HEK293 (cell line): ENCODE results near the gene RND2.

ENCODE experiments used
- CTCF ChIA-PET: fragments of 350-600 bp; formaldehyde crosslinking; extraction: SDS; loops from one replicate; lab custom pipeline; 2021; ENCODE audit warnings: antibody characterized with exemption; lab: Yijun Ruan, JAX
- POLR2A ChIA-PET: fragments of 300-600 bp; formaldehyde crosslinking; extraction: SDS; loops from one replicate; lab custom pipeline; 2020; ENCODE audit warnings: antibody characterized with exemption, inconsistent platforms; lab: Yijun Ruan, JAX
- H3K27ac ChIP-seq: fragments of 200-500 bp; sonication (Bioruptor generic); 2 replicates; pipeline ENCODE4 v1.5.1; 2014; ENCODE audit warnings: low read depth, low read length, control low read depth, inconsistent platforms; ENCODE audit errors: extremely low read depth
- H3K36me3 ChIP-seq, 2 experiments: fragments of 200-500 bp in 1 of 2; sonication (Bioruptor generic) in 1 of 2; 1 replicate in 1 of 2; 2 replicates in 1 of 2; pipeline ENCODE4 v1.5.1; 2014 to 2017; ENCODE audit warnings: inconsistent platforms in 2 of 2, low read length in 2 of 2; ENCODE audit not compliant: control insufficient read depth in 2 of 2, insufficient read depth in 1 of 2
- H3K4me1 ChIP-seq: fragments of 200-500 bp; sonication (Bioruptor generic); 2 replicates; pipeline ENCODE4 v1.5.1; 2014; ENCODE audit warnings: mild to moderate bottlenecking, low read length, inconsistent platforms; ENCODE audit not compliant: control insufficient read depth, insufficient read depth
- H3K4me3 ChIP-seq: 2 replicates; pipeline ENCODE4 v1.5.1; 2011; ENCODE audit warnings: low read depth, mild to moderate bottlenecking, control low read depth, low read length, moderate library complexity
- H3K9me3 ChIP-seq: fragments of 200-500 bp; sonication (Bioruptor generic); 2 replicates; pipeline ENCODE4 v1.5.1; 2014; ENCODE audit warnings: low read depth, low read length, inconsistent platforms; ENCODE audit not compliant: control insufficient read depth, insufficient read depth
- HIC1 ChIP-seq: fragments of 450-650 bp; formaldehyde crosslinking; IDR thresholded peaks from 2 replicates; pipeline ENCODE4 v1.5.1; 2016; ENCODE audit warnings: missing biosample characterization, missing genetic modification characterization
- KLF17 ChIP-seq: fragments of 450-650 bp; formaldehyde crosslinking; IDR thresholded peaks from 2 replicates; pipeline ENCODE4 v1.5.1; 2016; ENCODE audit warnings: missing biosample characterization, missing genetic modification characterization
- PRDM2 ChIP-seq: fragments of 450-650 bp; formaldehyde crosslinking; IDR thresholded peaks from 2 replicates; pipeline ENCODE4 v1.5.1; 2016; ENCODE audit warnings: missing biosample characterization, missing genetic modification characterization, borderline replicate concordance
- ZBTB20 ChIP-seq: fragments of 450-650 bp; formaldehyde crosslinking; IDR thresholded peaks from 2 replicates; pipeline ENCODE4 v1.5.1; 2016; ENCODE audit warnings: missing biosample characterization, missing genetic modification characterization
- ZNF10 ChIP-seq: fragments of 450-650 bp; formaldehyde crosslinking; IDR thresholded peaks from 2 replicates; pipeline ENCODE4 v1.5.1; 2017; ENCODE audit warnings: missing biosample characterization, missing genetic modification characterization
- ZNF16 ChIP-seq: fragments of 450-650 bp; formaldehyde crosslinking; IDR thresholded peaks from 2 replicates; pipeline ENCODE4 v1.5.1; 2016; ENCODE audit warnings: low read depth, missing biosample characterization, missing genetic modification characterization
- ZNF18 ChIP-seq: fragments of 450-650 bp; formaldehyde crosslinking; IDR thresholded peaks from 2 replicates; pipeline ENCODE4 v1.5.1; 2016; ENCODE audit warnings: missing biosample characterization, missing genetic modification characterization
- ZNF202 ChIP-seq: fragments of 450-650 bp; formaldehyde crosslinking; IDR thresholded peaks from 2 replicates; pipeline ENCODE4 v1.5.1; 2016; ENCODE audit warnings: missing biosample characterization, missing genetic modification characterization, borderline replicate concordance
- ZNF423 ChIP-seq: fragments of 450-650 bp; formaldehyde crosslinking; IDR thresholded peaks from 2 replicates; pipeline ENCODE4 v1.5.1; 2016; ENCODE audit warnings: missing biosample characterization, missing genetic modification characterization
- ZNF473 ChIP-seq: fragments of 450-650 bp; formaldehyde crosslinking; IDR thresholded peaks from 2 replicates; pipeline ENCODE4 v1.5.1; 2017; ENCODE audit warnings: missing biosample characterization, missing genetic modification characterization
- ZNF530 ChIP-seq: fragments of 450-650 bp; formaldehyde crosslinking; IDR thresholded peaks from 2 replicates; pipeline ENCODE4 v1.5.1; 2016; ENCODE audit warnings: low read depth, missing biosample characterization, missing genetic modification characterization
- ZNF585B ChIP-seq: fragments of 450-650 bp; formaldehyde crosslinking; IDR thresholded peaks from 2 replicates; pipeline ENCODE4 v1.5.1; 2016; ENCODE audit warnings: missing biosample characterization, missing genetic modification characterization
- ZNF600 ChIP-seq: fragments of 450-650 bp; formaldehyde crosslinking; IDR thresholded peaks from 2 replicates; pipeline ENCODE4 v1.5.1; 2016; ENCODE audit warnings: missing biosample characterization, missing genetic modification characterization
- ZNF645 ChIP-seq: fragments of 450-650 bp; formaldehyde crosslinking; IDR thresholded peaks from 2 replicates; pipeline ENCODE4; 2016; ENCODE audit warnings: missing biosample characterization, missing genetic modification characterization
- ZNF843 ChIP-seq: fragments of 450-650 bp; formaldehyde crosslinking; IDR thresholded peaks from 2 replicates; pipeline ENCODE4 v1.5.1; 2016; ENCODE audit warnings: missing biosample characterization, missing genetic modification characterization
- ZSCAN16 ChIP-seq: fragments of 450-650 bp; formaldehyde crosslinking; IDR thresholded peaks from 2 replicates; pipeline ENCODE4 v1.5.1; 2016; ENCODE audit warnings: missing biosample characterization, missing genetic modification characterization

The RND2 gene

GRCh38 chr17:43042025-43042628, 17.1 kb downstream of the RND2 start:
- TF ChIP-seq ZBTB20 (tag by site-specific recombination) (no peak), ZNF585B (no peak), ZNF843 (tag by site-specific recombination) (no peak), ZNF530 (no peak), ZNF645 (tag by site-specific recombination) (no peak), ZSCAN16 (no peak), ZNF473 (tag by site-specific recombination) (no peak), ZNF10 (tag by site-specific recombination) (no peak), ZNF18 (tag by site-specific recombination) (no peak)
- Histone ChIP-seq H3K36me3 (peaks cover 18 to 46% of the 10 kb centered on the region in 2 experiments), H3K9me3 (no peaks in the 10 kb centered on the region), H3K4me1 (no peaks in the 10 kb centered on the region), H3K27ac (no peak overlapping the region), H3K4me3 (no peak overlapping the region)
- CTCF ChIA-PET: interaction anchor here (0.6 to 1.1 kb wide), 4 partner anchors 8 to 1124 kb away, joined by 3 read pairs; no protein-coding TSS in a partner anchor
- POLR2A ChIA-PET: interaction anchor here (0.7 to 1.2 kb wide), 2 partner anchors 44 to 53 kb away, joined by 3 to 4 read pairs; partner anchors contain the start of gene RPL27

GRCh38 chr17:43043307-43043706, 18.3 kb downstream of the RND2 start:
- H3K27ac ChIP-seq: no peak overlapping the region
- H3K4me1 ChIP-seq: no peaks in the 10 kb centered on the region
- CTCF ChIA-PET: interaction anchor here (0.8 to 1.0 kb wide), 2 partner anchors 9 to 12 kb away, joined by 3 to 5 read pairs; no protein-coding TSS in a partner anchor
- H3K4me3 ChIP-seq: no peak overlapping the region
- H3K36me3 ChIP-seq: peaks cover 26 to 50% of the 10 kb centered on the region in 2 experiments
- POLR2A ChIA-PET: no interaction called here
- no peaks in the 10 kb centered on the region for H3K9me3 ChIP-seq
- TF ChIP-seq HIC1: no peak
- no peak for TF ChIP-seq ZNF423 (tag by site-specific recombination)
- no peak for TF ChIP-seq KLF17 (tag by site-specific recombination)
- TF ChIP-seq ZNF16 (tag by site-specific recombination): no peak
- TF ChIP-seq ZNF202 (tag by site-specific recombination): no peak
- no peak for TF ChIP-seq PRDM2 (tag by site-specific recombination)
- no peak for TF ChIP-seq ZNF585B
- no peak for TF ChIP-seq ZNF600
- TF ChIP-seq, all 188 proteins: peak for 0
